ENCODE data around the gene RAB11FIP4. TPM values are rescaled to one million over a fixed set of nuclear protein-coding genes. Genes with fewer than 3 reads are reported as not detected.

The RAB11FIP4 gene
- polyA plus RNA-seq, 1 of the 3 experiments (the other 2 are of a cell fraction): 9.4 TPM

- Histone ChIP-seq H3K4me1 (ENCODE audit: control insufficient read depth in 1 of 2, insufficient read depth in 2 of 2, low read depth in 1 of 2, low read length in 1 of 2) (peaks cover 0 to 39% of the 10 kb centered on the region in 2 experiments; a peak in 2 of 4 replicates), H3K9me3 (no peaks in the 10 kb centered on the region), H2AFZ (ENCODE audit: low read depth) (no peak overlapping the region), H3K27ac (ENCODE audit: low read depth in 2 of 2, low read length in 1 of 2) (no peak overlapping the region), H3K79me2 (ENCODE audit: insufficient read depth) (no peaks in the 10 kb centered on the region), H3K9me2 (no peaks in the 10 kb centered on the region), H4K20me1 (ENCODE audit: insufficient read depth) (no peaks in the 10 kb centered on the region), H3K9ac (no peak overlapping the region), H3F3A (replicated peaks; ENCODE audit: insufficient read depth) (peaks cover 3% of the 10 kb centered on the region), H3K4me2 (no peak overlapping the region), H3K36me3 (replicated peaks in 1 of 2; ENCODE audit: control insufficient read depth in 1 of 2, insufficient read depth in 2 of 2, low read length in 1 of 2) (no peaks in the 10 kb centered on the region), H3K27me3 (ENCODE audit: insufficient read depth) (no peaks in the 10 kb centered on the region), H3K4me3 (ENCODE audit: low read depth in 2 of 2, low read length in 1 of 2) (no peak overlapping the region)
- ChIA-PET POLR2A (interaction anchor here (0.9 to 1.3 kb wide), 2 partner anchors 12 to 124 kb away, joined by 4 read pairs; no protein-coding TSS in a partner anchor), CTCF (interaction anchor here (1.4 to 3.9 kb wide), 7 partner anchors 11 to 464 kb away, joined by 3 to 18 read pairs (median 5); no protein-coding TSS in a partner anchor)
- 82% methylated on average over 7 of the region's 7 CpGs for WGBS (ENCODE audit: low lambda C conversion rate)
- DNase-seq: no peak
- TF ChIP-seq RCOR1 (IDR thresholded peaks at IDR 0.05; ENCODE audit: low read length) (no peak), RXRA (IDR thresholded peaks at IDR 0.05; ENCODE audit: borderline replicate concordance, low read depth) (no peak), YY1 (IDR thresholded peaks at IDR 0.05; ENCODE audit: low read depth) (no peak), GATA2 (CRISPR knock-in tag; IDR thresholded peaks at IDR 0.05) (no peak), FOSL2 (IDR thresholded peaks at IDR 0.05; ENCODE audit: borderline replicate concordance, low read depth) (no peak), EP300 (IDR thresholded peaks at IDR 0.05; ENCODE audit: borderline replicate concordance in 1 of 2, low read depth in 1 of 2, low read length in 1 of 2) (no peak), SIN3A (IDR thresholded peaks at IDR 0.05; ENCODE audit: borderline replicate concordance, low read depth, low read length) (no peak), MEF2A (IDR thresholded peaks at IDR 0.05; ENCODE audit: borderline replicate concordance, low read depth) (no peak), TCF12 (IDR thresholded peaks at IDR 0.05) (no peak), CTCF (IDR thresholded peaks at IDR 0.05) (no peak), FOXJ3 (CRISPR knock-in tag; IDR thresholded peaks at IDR 0.05) (no peak), REST (IDR thresholded peaks at IDR 0.05; ENCODE audit: low read depth, low read length) (no peak), TEAD4 (IDR thresholded peaks at IDR 0.05; ENCODE audit: borderline replicate concordance, insufficient read depth) (no peak), EZH2phosphoT487 (IDR thresholded peaks at IDR 0.05; ENCODE audit: borderline replicate concordance, low read depth) (no peak), POLR2AphosphoS5 (IDR thresholded peaks at IDR 0.05; ENCODE audit: low read depth, low read length) (no peak)
These were observed 2.3 kb downstream of the RAB11FIP4 start for GRCh38 chr17:31393749-31394146.
